Right kidney (tissue), 1 donor: ENCODE measurements around the gene NRXN3.

Experiments used
- DNase-seq: peaks from one replicate; pipeline ENCODE4 v3.0.0-alpha.2; 2016

The NRXN3 gene

DNA sequence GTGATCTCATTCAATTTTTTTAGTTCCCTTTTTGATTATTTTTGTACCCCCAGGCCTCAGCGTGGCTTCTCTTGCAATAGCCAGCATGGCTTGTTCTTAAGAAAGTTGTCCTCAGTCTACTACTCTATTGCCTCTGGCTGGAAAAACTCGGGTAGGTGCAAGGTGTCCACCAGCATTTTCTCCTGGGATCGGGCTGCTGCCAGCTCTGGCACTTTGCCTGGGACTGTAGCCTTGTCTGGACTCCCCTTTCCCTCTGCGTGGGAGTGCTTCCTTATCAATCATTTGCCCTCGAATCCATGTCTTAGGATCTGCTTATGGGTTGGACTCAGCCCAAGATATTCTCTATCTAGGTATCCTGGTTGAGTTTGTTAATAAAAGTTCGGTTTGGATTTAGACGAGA, 1267.8 kb downstream of the NRXN3 start:
- no peak for DNase-seq

DNA sequence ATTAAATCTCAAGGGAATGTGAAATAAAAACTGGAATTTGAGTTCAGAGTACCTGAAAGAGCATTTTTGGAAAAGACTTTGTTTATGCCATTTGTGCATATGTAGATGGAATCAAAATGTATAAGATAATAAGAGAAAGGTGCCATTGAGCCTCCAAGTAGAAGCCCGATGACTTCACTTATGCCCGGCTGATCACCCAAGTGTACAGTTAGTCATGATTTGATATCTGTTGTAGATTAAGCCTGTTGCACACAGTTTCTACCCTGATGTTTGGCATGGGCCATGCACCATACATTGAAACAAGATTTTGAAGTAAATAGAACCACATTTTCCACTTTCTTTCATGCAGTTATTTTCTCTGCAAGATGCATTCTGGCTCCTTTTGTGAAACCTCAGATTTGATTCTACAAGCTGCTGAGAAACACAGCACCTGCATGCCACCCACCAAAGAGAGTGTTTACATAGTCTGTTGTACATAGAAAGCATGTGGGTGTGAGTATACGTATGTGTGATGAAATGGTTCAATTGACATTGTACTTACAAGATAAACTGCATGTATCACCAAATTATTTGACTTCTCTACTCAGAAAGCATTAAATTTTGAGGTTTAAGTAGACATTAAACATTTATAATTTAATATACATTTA, 1268.6 kb downstream of the NRXN3 start:
- no peak for DNase-seq

DNA sequence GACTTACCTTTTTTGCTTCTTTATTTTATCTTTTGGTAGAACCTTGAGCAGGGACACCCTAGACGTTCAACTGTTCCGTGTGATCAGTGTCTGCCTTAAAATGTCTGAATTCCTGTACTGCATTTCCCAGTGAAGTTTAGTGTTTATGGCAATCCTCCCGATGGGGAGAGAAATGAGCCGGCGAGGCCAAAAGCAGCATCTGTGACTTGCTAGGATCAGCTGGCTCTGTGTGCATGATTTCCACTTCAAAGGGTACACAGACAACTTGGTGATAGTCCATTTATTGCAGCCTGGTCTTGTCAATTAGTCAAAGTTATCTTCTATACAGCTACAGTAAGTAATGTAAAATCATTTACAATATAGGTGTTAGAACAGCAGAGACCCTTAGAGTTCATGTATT, 1272.6 kb downstream of the NRXN3 start:
- no peak for DNase-seq

DNA sequence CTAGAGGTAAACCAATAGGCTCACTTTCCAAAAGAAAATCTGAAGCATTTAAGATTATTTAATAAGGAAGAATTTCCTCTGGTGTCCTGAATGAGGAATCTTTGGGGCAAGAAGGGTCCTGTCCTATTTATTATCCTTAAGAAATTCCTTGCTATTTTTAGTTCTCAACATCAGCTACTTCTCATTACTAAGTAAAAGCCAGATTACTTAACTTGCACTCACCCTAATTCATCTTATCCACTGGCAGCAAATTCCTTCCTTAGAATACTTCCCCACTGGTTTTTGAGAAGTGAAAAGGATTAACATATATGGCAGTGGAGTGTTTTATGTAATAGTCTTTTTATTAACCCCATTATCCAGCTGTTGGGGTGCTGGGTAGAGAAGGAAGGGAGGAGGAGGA, 1273.4 kb downstream of the NRXN3 start:
- no peak for DNase-seq

DNA sequence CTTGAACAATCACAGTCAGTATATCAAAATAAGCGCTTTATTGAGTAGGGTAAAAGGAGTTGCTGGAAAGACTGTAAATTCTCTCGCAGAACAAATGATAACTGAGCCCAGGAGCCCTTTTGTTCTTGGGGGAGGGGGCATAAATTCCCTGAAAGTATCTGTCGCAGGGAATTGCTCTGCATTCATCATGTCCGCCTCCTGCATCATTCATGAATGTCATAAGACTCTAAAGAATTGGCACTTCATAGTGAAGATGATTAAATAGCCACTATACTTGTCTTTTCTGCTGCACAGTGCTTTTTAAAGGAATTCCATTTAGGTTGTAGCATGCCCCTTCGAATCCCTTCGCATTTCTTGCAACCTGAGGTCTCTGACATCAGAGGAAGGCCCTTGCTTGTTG, 1278.8 kb downstream of the NRXN3 start:
- no peak for DNase-seq

DNA sequence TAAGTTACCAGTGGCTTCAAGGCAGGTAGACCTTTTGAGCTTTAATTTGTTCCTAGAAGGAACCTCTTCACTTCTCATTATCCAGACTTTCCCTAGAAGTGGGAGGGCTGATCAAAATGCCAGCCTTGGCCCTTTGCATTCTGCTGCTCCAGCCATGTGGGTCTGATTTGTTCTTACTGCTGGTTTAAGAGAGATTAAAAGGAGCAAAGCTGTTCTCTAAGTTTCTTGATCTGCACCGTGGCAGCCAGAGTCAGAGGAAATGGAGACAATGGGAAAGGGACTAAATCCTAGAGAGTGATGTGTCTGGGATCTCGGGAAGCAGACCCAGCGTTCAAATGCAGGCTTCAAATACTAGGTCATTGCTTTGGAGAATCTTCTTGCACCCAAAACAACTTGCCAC, 1281.4 kb downstream of the NRXN3 start:
- no peak for DNase-seq

DNA sequence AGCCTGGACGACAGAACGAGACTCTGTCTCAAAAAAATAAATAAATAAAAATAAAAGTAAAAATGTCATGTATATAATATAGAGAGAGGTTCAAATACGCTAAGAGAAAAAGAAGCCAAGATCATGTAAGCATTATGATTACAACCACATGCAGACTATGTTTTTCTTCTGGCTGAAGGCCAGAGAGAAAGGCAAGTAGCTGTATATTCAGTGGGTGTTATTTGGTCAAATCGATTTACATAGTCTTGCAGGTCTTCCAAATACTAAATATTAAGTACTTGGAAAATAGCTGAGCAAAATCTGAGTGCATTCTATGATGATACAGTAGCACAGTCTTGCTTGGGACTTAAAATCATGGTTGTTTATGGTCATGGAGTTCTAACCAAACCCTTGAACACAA, 1283.1 kb downstream of the NRXN3 start:
- DNase-seq, result no peak

DNA sequence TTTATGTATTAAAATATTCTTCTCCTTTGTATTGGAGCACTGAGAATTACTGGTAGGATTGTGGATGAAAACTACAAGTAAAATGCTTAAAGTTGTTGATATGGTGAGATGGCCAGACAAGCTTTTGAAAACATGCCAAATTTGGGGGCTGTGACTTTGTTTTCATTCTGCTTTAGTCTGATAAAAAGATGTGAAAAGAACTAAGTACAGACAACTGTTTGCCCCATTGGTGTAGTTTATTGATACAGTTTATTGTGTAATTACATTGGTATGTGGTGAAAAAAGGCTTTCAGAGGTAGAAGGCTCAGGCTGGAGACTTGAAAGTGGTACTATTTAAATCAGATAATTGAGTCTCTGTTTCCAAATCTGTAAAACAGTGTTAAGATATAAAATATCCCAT, 1294.3 kb downstream of the NRXN3 start:
- no peak for DNase-seq

DNA sequence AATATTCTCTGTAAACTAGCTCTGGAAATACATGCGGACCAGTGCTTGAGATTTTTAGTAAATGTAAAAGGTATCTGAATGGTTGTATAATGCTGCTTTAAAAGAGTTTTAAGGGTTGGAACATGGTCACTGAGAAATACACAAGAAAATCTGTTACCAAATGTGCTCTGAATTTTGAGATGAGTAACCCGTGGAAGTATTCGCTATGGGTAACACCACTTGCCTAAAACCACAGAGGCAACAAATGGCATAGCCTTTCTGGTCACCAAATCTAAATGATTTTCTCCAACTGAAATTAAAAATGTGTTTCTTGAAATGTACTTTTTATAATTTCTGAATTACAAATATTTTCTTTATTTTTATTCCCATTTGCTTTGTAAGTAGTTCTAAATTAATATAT, 1295.5 kb downstream of the NRXN3 start:
- no peak for DNase-seq

DNA sequence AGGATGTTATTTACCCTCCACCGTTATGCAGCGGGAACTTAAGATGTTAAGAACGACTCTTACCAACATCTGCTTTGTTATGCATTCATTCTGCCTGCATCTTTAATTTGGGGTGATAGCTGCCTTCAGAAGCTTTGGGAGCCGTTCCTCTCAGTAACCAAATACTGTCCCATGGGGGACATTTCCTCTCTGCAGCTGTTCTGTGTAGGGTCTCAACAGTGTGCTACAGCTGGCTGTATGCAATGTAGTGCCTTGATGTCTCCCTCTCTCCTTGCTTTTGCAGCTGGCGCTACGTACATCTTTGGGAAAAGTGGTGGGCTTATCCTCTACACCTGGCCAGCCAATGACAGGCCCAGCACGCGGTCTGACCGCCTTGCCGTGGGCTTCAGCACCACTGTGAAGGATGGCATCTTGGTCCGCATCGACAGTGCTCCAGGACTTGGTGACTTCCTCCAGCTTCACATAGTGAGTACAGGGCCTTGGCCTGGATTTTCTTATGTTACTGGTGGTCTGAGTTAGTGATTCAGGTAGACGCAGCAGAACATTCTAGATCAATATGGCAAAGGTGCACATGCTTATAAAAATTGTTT, 1296.9 kb downstream of the NRXN3 start:
- no peak for DNase-seq

DNA sequence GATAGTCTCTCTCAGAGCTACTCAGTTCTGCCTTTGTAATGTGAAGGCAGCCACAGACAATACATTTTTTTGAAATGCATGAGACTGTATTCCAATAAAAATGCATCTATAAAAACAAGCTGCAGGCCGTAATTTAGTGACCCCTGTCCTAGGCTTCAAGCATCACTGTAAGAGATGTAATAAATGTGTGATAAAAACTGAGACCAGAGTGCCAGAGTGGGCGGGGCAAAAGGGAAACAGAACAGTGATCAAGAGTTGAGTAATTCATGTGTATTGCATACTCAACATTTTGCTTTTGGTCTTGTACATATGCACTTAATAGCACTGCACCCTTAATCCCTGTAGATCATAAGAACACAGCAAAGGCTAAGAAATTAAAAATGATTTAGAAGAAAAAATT, 1297.7 kb downstream of the NRXN3 start:
- no peak for DNase-seq

DNA sequence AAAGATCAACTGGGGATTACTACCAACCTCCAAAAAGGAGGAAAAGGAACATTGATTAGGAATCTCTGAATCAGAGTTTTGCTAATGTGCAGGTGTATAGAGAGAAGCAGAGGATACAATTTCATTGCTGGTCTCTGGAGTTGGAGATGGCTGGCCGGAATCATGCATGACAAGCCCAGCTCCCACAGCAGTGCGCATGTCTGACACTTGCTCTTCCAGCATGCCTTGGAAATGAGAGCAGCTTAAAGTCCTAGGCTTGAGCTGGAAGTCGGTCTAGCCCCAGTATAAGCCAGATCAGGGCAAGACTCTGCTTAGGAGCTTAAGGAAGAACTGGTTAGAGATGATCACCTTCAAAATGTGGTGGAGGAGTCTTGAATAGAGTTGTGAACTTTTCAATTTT, 1298.3 kb downstream of the NRXN3 start:
- DNase-seq, result no peak

DNA sequence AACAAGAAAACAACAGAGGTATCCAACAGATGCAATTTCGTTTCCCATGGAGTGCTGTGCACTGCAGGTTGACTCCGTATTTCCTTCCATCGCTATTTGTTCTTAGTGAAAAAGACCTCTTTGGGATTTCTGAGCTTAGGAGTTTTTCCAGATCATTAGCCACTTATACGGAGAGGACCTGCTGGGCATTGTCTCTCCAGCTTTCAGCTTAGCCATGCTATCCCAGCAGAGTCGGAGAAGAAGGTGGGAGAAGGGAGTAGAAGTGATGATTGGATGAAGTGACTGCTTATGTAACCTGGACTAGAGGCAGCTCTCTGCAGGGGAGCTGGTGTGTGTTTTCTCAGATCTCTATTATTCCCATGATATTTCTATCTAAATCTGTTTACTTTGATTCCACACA, 1303.5 kb downstream of the NRXN3 start:
- no peak for DNase-seq

DNA sequence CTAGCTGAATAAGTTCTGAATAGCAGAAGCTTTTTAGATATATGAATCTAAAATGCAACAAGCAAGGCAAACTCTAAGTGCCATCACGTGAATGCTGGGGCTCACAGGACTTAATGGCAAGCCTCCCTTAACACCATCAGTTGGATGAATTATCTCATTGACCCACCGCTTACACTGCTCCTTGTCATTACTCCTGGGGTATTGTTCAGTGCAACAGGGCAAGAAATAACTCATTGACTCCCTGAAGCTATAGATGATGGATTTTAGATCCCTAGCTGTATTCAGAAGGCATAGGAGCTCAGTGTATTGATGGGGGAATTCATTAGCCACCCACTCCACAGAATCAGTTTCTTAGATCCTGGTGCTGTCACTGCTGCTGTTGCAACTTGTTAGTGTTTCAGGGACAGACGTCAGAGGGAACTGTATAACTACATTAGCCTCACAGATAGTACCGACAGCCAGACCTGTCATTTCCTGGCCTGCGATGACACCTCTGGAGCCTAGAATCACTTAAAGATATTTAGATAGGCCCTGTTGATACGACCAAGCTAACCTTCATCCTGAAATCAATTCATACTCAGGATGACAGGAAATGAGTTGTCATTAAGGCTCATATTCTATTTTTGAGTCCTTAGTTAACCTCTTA, 1305.8 kb downstream of the NRXN3 start:
- no peak for DNase-seq

DNA sequence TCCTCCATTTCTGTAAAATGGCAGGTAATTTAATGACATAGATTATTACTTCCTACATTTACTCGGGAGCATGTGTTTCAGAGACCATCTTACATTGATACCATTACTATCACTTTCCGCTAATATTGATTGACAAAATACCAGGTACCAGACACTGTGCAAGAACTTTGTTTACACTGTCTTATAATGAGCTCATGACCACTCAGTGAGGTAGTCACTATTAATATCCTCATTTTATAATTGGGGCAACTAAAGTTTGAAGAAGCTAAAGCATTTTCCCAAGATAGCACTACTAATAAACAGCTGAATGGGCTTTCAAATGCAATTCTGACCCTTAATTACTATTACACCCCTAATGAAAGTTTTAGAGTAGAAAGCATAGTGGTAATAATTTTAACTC, 1306.4 kb downstream of the NRXN3 start:
- DNase-seq, result no peak

DNA sequence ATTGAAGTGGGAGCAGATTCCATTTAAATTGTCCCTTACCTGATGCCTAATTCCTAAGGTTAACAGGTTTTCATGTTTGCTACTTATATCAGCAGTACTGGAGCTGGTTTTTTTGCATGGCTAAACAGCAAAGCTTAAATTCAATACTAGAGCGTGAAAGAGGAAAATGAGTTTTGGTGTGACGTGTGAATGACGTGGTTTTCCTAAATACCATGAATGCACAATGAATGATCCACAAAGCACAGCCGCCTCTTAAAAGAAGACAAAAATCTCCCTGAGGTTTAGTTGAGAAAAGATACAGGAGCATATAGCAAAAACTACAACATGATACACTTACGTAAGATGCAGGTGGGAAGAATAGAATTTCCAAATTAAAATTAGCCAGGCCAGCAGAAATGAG, 1310.0 kb downstream of the NRXN3 start:
- no peak for DNase-seq

DNA sequence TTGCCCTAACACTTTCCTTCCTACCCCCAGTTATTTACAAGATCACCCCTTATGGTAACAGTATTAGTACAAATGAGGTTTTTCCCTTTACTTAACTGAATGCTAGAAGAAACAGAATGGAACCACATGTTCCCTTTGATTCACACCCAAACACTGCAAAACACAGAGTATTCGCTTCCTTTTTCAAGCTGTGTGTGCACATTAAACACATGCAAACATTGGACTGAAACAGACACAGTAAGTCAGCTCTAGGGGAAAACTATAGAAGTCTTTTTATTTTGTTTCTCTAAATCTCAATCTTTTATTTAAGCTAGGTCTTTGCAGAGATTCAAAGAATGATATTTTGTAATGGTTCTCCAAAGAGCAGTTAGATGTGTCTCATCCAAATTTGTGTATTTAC, 1312.7 kb downstream of the NRXN3 start:
- DNase-seq, result no peak

DNA sequence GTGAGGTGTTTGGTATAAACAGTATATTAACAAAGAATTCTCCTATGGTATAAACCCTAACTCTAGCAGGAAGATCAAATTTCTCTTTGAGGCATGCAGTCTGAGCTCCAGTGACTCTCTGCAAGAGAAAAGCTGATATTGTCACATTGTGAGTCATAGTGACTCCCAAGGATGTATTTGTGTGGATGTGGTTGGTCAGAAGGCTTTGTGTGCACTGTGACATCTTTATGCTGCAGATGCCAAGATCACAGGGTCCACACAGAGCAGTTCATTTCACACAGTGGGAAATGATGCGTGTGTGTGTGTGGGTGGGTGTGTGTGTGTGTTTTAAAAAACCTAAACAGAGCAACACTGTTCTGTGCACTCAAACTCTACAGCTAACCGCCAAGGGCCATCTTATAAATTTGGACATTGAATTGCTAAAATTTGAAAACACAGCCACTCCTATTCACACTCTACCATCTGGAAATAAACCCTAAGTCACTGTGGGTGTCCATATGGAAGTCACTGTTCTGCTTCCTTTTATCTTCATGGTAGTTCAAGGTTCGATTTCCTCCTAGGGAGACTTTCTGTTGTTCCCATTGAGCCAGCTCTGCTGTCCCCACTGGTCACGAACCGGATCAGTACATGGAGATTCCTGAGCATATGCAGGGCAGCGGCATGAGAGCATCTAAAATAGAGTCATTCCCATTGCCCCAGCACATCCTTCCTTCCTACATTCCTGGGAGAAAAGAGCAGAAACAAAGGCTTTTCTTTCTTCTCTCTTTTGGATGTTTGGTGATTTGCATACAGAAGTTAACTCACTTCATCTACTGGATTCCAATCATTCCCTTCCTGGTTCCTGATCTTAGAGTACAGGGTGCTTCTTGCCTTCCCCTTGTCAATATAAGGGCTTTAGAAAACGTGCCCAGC, 1313.6 kb downstream of the NRXN3 start:
- DNase-seq, result no peak

DNA sequence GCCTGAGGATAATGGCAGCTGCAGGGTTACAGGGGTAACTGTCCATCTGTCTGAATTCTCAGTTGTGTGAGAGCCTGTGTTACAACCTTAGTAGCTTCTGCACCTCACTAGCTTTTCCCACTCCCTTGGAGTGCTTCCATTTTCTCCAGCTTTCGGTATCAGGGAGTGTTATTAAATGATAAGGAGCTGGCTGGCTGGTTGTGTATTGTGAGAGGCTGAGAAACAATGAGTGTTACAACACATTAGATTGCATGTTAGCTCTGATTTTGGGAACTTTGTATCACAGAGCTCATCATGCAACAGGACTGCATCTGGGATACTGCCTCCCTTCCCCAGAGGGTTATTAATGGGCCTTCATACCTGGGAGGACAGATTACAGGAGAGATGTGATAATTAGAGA, 1317.5 kb downstream of the NRXN3 start:
- no peak for DNase-seq

DNA sequence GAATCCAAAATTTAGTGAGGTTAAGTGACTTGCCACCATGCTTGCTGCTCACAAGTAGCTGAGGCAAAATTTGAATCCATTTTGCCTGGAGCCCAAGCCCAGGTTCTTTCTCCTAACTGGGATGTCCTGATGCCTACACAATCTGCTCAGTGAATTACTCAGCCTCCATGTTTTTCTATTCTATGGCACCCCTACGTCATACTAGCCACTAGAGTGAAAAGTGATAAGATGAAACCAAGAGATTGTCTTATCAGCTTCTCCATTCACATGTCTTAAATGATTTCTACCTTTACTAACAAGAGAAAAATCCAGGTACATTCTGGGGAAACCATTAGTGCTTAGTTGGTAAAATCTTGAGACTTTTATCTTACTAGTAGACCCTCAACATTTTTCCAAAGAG, 1321.0 kb downstream of the NRXN3 start:
- DNase-seq, result no peak

DNA sequence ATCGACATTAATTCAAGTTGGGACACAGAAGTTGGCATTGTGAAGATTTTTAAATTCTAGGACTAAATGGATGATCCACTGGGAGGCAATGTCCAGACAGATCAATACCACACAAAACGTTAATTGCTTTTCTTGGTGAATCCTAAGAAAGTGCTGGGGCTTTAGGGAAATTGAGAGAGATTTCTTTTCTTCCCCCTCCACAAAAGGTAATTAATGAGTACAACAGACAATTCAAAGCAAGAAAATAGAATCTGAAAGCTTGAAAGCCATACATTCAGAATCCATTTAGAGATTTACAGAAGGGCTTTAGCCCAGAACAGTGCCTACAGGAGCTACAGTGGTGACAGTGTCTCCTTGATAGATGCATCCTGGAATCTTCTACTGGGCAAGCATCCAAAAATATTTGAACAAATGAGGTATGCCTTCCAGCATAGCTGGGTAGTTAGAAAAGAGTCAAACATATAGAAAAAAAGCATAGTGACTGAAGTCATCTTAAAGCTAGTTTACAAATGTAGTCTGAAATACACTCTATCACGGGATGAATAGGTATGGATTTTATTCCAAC, 1323.0 kb downstream of the NRXN3 start:
- no peak for DNase-seq

DNA sequence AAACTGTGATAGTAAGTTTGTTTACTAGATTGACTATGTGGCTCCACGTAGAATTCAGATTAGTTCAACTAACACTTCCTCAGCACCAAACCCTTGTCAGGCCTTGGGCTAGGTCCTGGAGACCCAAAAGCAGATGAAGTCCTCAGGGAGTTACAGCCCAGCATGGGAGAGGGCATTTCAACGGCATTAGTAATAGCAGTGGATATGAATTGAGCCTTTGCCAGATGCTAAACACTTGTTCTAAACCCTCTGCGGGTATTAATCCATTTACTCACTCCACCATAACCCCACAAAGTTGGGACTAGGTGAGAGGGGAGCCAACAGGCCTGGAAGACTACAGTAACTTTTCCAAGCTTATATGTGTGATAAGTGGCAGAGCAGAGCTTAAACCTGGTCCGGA, 1326.5 kb downstream of the NRXN3 start:
- no peak for DNase-seq

DNA sequence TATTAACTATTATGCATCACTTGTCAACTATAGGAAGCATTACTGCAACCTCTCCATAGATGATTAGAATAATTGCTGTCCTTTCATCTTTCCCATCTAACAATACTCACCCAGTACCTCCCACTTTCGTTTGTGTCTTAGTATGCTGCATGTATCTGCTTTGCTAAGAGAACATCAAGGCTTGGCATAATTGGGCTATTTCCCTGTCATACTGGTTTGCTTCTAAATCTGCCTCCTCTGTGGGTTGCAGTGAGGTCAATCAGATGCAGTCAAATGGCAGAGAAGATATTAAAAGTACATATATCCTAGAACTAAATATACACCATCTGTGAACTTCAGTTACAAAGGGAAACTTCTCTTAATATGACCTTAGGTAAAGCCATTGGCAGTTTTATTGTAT, 1330.3 kb downstream of the NRXN3 start:
- no peak for DNase-seq
